LoVo (cell line): ENCODE data around the gene CXCL1.
A peak's percentile ranks its signal among the peaks of the same experiment; 100 is the strongest.

Experiments used
- DNase-seq: peaks from one replicate; pipeline ENCODE4 v3.0.0-alpha.2; 2016; ENCODE audit warnings: low spot score

Gene CXCL1

DNA sequence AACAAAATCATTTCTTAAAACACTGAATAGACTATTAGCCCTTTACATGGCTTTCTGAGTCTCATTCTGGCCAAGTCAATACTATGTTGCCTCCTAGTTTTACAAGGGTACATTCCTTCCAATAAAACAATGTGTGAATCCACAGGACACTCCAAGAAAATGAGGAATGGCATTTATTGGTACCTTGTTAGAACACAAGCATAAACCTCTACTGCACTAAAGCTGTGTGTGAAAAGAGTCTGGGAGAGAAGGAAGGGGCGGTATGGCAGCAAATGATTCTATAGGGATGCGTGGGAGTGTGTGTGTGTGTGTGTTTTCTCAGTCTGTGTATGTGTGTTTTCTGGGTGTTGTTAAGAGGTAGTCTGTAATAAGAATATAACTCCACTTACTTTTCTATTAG is 48.9 kb downstream of the CXCL1 start:
- DNase-seq, result peak; percentile 27

DNA sequence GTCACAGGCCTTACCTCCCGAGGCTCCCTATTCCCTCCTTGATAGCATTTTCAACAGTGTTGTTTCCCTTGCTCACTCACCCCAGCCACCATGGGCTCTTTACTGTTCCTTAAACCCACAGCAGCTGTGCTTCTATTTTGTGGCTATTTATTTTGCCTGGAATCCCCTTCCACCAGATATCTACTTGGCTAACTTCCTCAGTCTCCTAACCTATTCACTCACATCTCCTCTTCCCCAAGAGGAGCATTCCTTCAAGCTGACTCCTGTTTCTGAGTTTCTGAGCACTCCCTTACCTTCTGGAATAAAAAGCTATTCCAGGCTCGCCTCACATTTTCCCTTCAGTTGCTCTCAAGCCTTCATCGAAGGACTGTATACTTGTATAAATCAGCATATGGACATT is 50.5 kb downstream of the CXCL1 start:
- no peak for DNase-seq
